Panc1 (cell line): ENCODE measurements around the gene PRKAG2. TPM values are rescaled to one million over a fixed set of nuclear protein-coding genes. Genes with fewer than 3 reads are reported as not detected.

ENCODE experiments used
- ATAC-seq: fragments of 200-7000 bp; cut with Tn5 transposase; 2 replicates; pipeline ENCODE4 v1.9.1; 2020; ENCODE audit warnings: mild to moderate bottlenecking, moderate library complexity
- BruUV-seq: library from RNA; stranded (reverse); fragments of 400-500 nt; replicated peaks from 2 replicates; lab custom pipeline; 2021; lab: Mats Ljungman, UMichigan
- CTCF ChIA-PET: fragments of 300-600 bp; sonication (Branson Sonifier 250); formaldehyde crosslinking; loops from one replicate; lab custom pipeline; 2022; ENCODE audit warnings: antibody characterized with exemption; lab: Charles Lee
- POLR2A ChIA-PET: fragments of 300-600 bp; sonication (Branson Sonifier 250); formaldehyde crosslinking; loops from one replicate; lab custom pipeline; 2022; ENCODE audit warnings: antibody characterized with exemption; lab: Charles Lee
- DNase-seq: peaks from one replicate; pipeline ENCODE4 v3.0.0-alpha.2; 2010; ENCODE audit warnings: low read depth, low spot score
- H3K27ac ChIP-seq: 2 replicates; pipeline ENCODE4 v1.5.1; 2011; ENCODE audit warnings: mild to moderate bottlenecking, low read length, inconsistent platforms
- H3K27me3 ChIP-seq: fragments of 200-500 bp; sonication (Bioruptor generic); 2 replicates; pipeline ENCODE4 v1.6.0; 2014; ENCODE audit warnings: low read length, inconsistent platforms; ENCODE audit not compliant: control insufficient read depth, insufficient read depth
- H3K36me3 ChIP-seq: fragments of 200-500 bp; sonication (Bioruptor generic); 2 replicates; pipeline ENCODE4 v1.5.1; 2014; ENCODE audit warnings: inconsistent platforms, mild to moderate bottlenecking, low read length, moderate library complexity; ENCODE audit not compliant: control insufficient read depth, insufficient read depth
- H3K4me1 ChIP-seq: 2 replicates; pipeline ENCODE4 v1.5.1; 2011; ENCODE audit warnings: inconsistent platforms, mild to moderate bottlenecking, low read length, moderate library complexity; ENCODE audit not compliant: control insufficient read depth, insufficient read depth
- H3K4me3 ChIP-seq, 2 experiments: 2 replicates each; pipeline ENCODE4 v1.5.1; 2011 to 2012; ENCODE audit warnings: low read depth in 2 of 2, low read length in 2 of 2, mild to moderate bottlenecking in 2 of 2, inconsistent platforms in 1 of 2, moderate library complexity in 1 of 2
- H3K9me3 ChIP-seq: fragments of 200-500 bp; sonication (Bioruptor generic); 2 replicates; pipeline ENCODE4 v1.5.1; 2014; ENCODE audit warnings: low read depth, mild to moderate bottlenecking, inconsistent platforms, low read length, moderate library complexity; ENCODE audit not compliant: control insufficient read depth, insufficient read depth
- CTCF ChIP-seq: fragments of 450-650 bp; IDR thresholded peaks from 2 replicates; pipeline ENCODE4 v1.5.1; 2017; ENCODE audit warnings: mild to moderate bottlenecking
- POLR2AphosphoS5 ChIP-seq: IDR thresholded peaks from 2 replicates; pipeline ENCODE4 v1.6.1; 2012; ENCODE audit warnings: mild to moderate bottlenecking, low read depth, low read length, moderate library complexity
- REST ChIP-seq, 2 experiments: IDR thresholded peaks; 2 replicates each; pipeline ENCODE4 v1.6.1; 2011 to 2012; ENCODE audit warnings: low read depth in 2 of 2, control low read depth in 1 of 2, low read length in 1 of 2, mild to moderate bottlenecking in 1 of 2, moderate library complexity in 1 of 2; ENCODE audit not compliant: insufficient read depth in 1 of 2
- SIN3A ChIP-seq: IDR thresholded peaks from 2 replicates; pipeline ENCODE4 v1.6.1; 2012; ENCODE audit warnings: low read depth, mild to moderate bottlenecking, low read length, moderate library complexity, borderline replicate concordance; ENCODE audit not compliant: insufficient read depth
- TCF7L2 ChIP-seq: IDR thresholded peaks from 2 replicates; pipeline ENCODE4 v1.6.1; 2011; ENCODE audit warnings: mild to moderate bottlenecking, low read depth, low read length, inconsistent platforms
- in situ Hi-C: cut with HindIII; loops from 2 replicates; pipeline ENCODE4 v1.10.0; 2016; ENCODE audit warnings: low sequenced_read_pairs, low pct_unique_long_range_greater_than_20kb
- intact Hi-C: fragments of 100-400 bp; cut with micrococcal nuclease; formaldehyde crosslinking; loops from one replicate; pipeline ENCODE4 v1.10.0; 2022; ENCODE audit not compliant: unreplicated experiment
- total RNA-seq: library from RNA; stranded (reverse); gene quantifications from one replicate; pipeline ENCODE4 v1.2.1, GENCODE V29; 2021; ENCODE audit not compliant: unreplicated experiment

The PRKAG2 gene
- total RNA-seq, 1 experiment from 2014 or later: 71.6 TPM

- peak overlapping the region; percentile 19 for H3K27ac ChIP-seq
Observed at GRCh38 chr7:151637781-151638261, 239.1 kb downstream of the PRKAG2 start.

DNA sequence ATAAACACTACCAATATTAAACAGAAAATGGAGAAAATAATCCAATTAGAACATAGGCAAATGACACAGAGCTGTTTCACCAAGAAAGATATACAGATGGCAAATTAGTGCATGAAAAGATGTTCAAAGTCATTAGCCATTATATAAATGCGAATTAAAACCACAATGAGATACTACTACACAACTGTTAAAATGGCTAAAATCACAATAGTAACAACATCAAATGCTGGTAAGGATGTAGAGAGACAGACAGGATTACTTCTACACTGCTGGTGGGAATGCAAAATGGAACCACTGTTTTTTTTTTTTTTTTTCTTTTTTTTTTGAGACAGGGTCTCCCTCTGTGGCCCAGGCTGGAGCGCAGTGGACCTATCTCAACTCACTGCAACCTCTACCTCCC lies 242.3 kb downstream of the PRKAG2 start:
- CTCF ChIA-PET: interaction anchor here (0.6 kb wide), 1 partner anchor 58 kb away, joined by 4 read pairs; no protein-coding TSS in a partner anchor
- ATAC-seq: no peak

More at GRCh38 chr7:151637781-151638261, 239.1 kb downstream of the PRKAG2 start:
- ChIA-PET POLR2A (no interaction called here), CTCF (no interaction called here)
- H3K27me3 ChIP-seq: no peaks in the 10 kb centered on the region
- H3K9me3 ChIP-seq: no peaks in the 10 kb centered on the region
- H3K4me3 ChIP-seq: no peak overlapping the region
- BruUV-seq: no TSS peak
- no peak for DNase-seq
- intact Hi-C loops (no loop called here), in situ Hi-C loops (no loop called here)
- no peaks in the 10 kb centered on the region for H3K36me3 ChIP-seq
- 0 out of 2 replicates have a peak, but pooled peaks cover 5% of the 10 kb centered on the region for H3K4me1 ChIP-seq
- TF ChIP-seq REST (IDR thresholded peaks at IDR 0.05; ENCODE audit: insufficient read depth in 1 of 2, low read depth in 2 of 2, low read length in 1 of 2): no peak
- TF ChIP-seq TCF7L2: no peak
- no peak for TF ChIP-seq SIN3A
- no peak for TF ChIP-seq CTCF
- no peak for TF ChIP-seq POLR2AphosphoS5
- ATAC-seq: no peak

More for the DNA sequence above, 242.3 kb downstream of the PRKAG2 start:
- no peak for DNase-seq
- H3K27ac ChIP-seq: peak overlapping the region; percentile 18; the same call in 1 of the 2 replicates
- no peak overlapping the region for H3K4me3 ChIP-seq
- peaks cover 4% of the 10 kb centered on the region for H3K36me3 ChIP-seq
- in situ Hi-C loops (no loop called here), intact Hi-C loops (no loop called here)
- H3K9me3 ChIP-seq: no peaks in the 10 kb centered on the region
- no peak for TF ChIP-seq TCF7L2
- TF ChIP-seq REST (IDR thresholded peaks at IDR 0.05; ENCODE audit: insufficient read depth in 1 of 2, low read depth in 2 of 2, low read length in 1 of 2): no peak
- TF ChIP-seq POLR2AphosphoS5: no peak
- TF ChIP-seq SIN3A: no peak
- no peak for TF ChIP-seq CTCF
- peaks cover 11% of the 10 kb centered on the region for H3K4me1 ChIP-seq
- no peaks in the 10 kb centered on the region for H3K27me3 ChIP-seq
- no TSS peak for BruUV-seq
- POLR2A ChIA-PET: no interaction called here
